ENCODE data around the gene ST8SIA6.
A peak's percentile ranks its signal among the peaks of the same experiment; 100 is the strongest.

The ST8SIA6 gene

DNA sequence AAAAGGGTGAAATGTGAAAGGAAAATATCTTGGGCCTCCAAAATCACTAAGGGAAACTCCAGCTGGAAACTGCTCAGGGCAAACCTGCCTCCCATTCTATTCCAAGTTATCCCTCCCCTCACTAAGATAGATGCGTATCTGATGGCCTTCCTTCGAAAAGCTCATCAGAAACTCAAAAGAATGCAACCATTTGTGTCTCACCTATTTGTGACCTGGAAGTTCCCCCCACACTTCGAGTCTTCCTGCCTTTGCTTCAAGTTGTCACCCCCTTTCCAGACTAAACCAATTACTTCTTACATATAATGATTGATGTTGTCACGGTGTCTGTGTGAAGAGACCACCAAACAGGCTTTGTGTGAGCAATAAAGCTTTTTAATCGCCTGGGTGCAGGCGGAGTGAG is 69.3 kb downstream of the ST8SIA6 start:
- no peak for DNase-seq (ENCODE audit: low read depth)

DNA sequence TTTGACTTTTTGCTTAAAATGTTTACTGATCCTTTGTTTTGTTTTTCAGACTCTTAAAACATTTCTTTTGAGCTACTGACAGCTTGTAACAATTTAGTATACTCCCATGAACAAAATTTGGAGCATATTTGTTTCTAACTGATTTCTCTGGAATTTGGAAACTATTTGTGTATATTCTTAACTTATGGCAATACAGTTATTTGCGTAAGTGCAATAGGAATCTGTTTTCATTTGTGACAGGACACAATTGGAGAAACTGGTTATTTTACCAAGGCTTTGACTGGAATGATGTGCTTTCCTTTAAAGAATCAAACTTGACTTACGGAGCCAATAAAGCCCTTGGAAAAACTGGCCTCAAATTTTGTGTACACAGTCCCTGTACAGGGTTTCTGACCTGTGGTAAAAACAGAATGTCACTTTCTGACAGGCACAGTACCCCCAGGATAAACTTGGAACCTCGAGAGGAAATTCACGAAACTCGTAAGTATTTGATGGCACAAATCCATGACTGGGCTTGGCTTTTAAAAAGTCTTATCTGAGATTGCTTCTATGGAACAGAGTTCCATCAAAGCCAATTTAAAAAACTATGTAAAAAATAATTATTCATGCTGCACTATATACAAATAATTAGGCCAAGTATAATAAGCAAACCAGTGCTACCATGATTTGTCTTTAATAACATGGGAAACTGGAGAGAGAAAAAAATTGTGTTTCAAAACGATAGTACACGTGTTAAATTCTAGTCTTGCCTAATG is 70.4 kb downstream of the ST8SIA6 start:
- DNase-seq (ENCODE audit: low read depth) = no peak

GRCh38 chr10:17381502-17382142 is 72.8 kb downstream of the ST8SIA6 start:
- DNase-seq (ENCODE audit: low read depth) = no peak

DNA sequence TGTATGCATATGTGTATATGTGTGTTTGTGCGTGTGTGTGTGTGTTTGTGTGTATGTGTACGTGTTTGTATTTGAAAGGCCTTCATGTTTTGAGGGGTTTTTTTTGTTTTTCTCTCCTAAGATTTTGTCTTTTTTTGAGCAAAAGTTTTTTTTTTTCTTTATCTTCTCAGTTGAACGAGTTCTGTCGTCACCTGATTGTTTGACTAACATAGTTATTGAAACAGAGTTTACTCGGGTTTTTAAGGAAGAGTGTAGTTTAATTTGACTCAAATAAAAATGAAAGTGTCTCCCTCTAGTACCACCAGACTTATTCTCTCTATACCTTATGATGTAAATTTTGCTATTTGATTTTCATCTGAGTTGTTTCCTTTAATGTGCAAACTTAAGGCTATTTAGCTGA is 73.5 kb downstream of the ST8SIA6 start:
- no peak for DNase-seq (ENCODE audit: low read depth)

- no peak for DNase-seq (ENCODE audit: low read depth)
Observed at GRCh38 chr10:17380016-17380415, 74.4 kb downstream of the ST8SIA6 start.

DNA sequence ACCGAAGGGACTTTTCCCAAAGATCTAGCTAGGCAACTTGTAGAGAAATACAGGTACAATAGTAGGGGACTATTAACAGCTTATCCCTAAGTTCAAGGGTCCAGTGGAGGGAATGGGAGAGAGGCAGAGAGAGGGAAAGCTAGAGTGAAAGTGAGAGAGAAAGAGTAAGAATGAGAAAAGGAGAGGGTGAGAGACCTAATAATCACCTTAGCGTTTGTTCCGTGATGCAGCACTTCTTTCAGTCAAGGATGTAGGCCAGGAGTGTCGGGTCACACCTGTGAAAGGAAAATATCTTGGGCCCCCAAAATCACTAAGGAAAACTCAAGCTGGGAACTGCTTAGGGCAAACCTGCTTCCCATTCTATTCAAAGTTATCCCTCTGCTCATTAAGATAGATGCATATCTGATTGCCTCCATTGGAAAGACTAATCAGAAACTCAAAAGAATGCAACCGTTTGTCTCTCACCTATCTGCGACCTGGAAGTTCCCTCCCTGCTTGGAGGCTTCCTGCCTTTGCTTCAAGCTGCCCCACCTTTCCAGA is 75.2 kb downstream of the ST8SIA6 start:
- DNase-seq (ENCODE audit: low read depth) = no peak

- no peak for DNase-seq (ENCODE audit: low read depth)
Observed at GRCh38 chr10:17375936-17376584, 78.3 kb downstream of the ST8SIA6 start.

- DNase-seq (ENCODE audit: low read depth) = no peak
Observed at GRCh38 chr10:17368708-17369272, 85.6 kb downstream of the ST8SIA6 start.

DNA sequence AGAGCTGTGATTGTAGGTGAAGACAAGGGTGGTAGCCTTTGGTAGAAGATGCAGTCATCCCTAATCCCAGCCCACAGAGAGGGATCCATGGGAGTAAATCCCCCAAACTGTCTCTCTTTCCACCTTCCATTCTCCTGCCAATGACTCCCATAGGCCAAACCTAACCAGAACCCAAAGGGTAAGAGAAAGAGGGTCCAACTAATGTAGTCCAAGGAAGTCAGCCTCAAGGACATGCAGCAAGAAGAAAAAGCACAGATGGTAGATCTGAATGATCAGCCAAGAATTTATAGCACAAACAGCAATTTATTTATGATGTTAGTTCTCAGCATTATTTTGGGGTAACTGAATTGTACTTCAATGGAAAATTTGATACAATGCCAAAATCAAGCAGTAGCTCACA is 87.7 kb downstream of the ST8SIA6 start:
- no peak for DNase-seq (ENCODE audit: low read depth)

- no peak for DNase-seq (ENCODE audit: low read depth)
Observed at GRCh38 chr10:17365402-17365801, 89.0 kb downstream of the ST8SIA6 start.

- DNase-seq (ENCODE audit: low read depth) = no peak
Observed at GRCh38 chr10:17358461-17358860, 95.9 kb downstream of the ST8SIA6 start.

GRCh38 chr10:17357781-17358180 is 96.6 kb downstream of the ST8SIA6 start:
- no peak for DNase-seq (ENCODE audit: low read depth)

DNA sequence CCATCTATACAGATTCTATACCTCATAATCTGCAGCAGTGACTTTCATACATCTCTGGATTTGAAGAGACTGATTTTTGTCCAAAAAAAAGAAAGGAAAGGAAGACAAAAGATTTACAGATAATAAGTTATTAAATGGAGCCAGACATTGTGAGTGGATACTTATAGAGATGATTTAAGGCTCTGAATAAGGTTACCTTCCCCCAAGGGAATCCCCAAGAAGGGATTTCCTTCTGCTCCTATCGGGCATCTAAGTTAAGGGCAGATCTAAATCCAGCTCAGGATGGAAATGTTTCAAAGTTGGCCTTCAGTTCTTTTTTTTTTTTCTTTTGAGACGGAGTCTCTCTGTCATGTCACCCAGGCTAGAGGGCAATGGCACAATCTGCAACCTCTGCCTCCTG is 97.6 kb downstream of the ST8SIA6 start:
- DNase-seq (ENCODE audit: low read depth) = no peak

DNA sequence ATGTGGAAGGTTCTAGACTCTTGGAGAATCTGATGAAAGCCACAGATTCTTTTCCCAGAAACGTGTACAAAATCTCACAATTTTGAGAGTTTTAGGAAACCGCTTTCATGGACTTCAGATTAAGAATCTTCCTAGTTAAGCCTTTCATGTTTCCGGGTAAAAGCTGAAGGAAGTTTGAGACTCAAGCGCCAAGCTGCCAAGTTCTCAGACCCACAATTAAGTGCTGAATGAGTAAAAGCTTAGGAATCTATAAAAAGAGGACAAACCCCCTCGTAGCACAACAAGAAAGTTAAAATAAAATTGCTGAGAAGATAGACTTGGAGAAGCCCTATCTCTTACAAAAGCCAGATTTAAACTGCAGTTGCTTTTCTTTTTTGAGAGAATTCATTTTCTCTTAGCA is 99.6 kb downstream of the ST8SIA6 start:
- DNase-seq (ENCODE audit: low read depth) = no peak

DNA sequence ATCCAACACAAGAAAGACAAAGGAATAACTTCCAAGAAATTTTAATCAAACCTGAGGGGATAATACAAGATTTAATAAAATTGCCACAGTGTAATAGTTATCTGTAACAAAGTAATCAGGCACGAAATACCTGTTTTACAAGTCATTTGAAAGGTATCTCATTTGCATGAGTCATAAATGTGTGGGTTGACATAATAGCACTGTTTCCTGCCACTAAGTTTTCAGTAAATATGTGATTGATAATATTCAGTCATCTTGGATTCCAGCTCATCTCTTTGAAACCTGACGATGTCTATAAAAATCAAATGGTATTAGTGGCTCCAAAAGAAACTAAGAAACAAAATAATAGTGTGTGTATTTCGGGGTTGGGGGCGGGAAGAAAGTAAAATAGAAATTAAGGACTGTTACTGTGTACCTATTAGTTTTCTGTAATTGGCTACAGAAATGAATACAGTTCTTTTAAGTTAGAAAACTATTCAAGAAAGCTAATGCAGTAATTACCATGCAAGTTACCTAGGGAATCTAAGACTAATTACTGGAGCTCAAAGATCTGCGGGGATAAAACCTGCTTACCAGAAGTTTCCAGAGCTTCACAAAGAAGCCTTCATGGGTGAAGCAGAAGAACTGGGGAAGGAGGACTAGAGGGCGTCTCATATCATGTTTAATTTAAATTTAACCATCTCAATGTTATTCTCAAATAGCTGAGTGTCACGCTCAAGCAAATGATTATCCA is 100.7 kb downstream of the ST8SIA6 start:
- no peak for DNase-seq (ENCODE audit: low read depth)

GRCh38 chr10:17352583-17352982 is 101.8 kb downstream of the ST8SIA6 start:
- no peak for DNase-seq (ENCODE audit: low read depth)

- no peak for DNase-seq (ENCODE audit: low read depth)
Observed at GRCh38 chr10:17351506-17351905, 102.9 kb downstream of the ST8SIA6 start.

GRCh38 chr10:17349717-17350116 is 104.7 kb downstream of the ST8SIA6 start:
- no peak for DNase-seq (ENCODE audit: low read depth)

- DNase-seq (ENCODE audit: low read depth) = peak; percentile 55
Observed at GRCh38 chr10:17348501-17349349, 105.7 kb downstream of the ST8SIA6 start.

- DNase-seq (ENCODE audit: low read depth) = no peak
Observed at GRCh38 chr10:17348011-17348500, 106.3 kb downstream of the ST8SIA6 start.

GRCh38 chr10:17344206-17344605 is 110.2 kb downstream of the ST8SIA6 start:
- DNase-seq (ENCODE audit: low read depth) = no peak

Measured in fibroblast of the conjunctiva (primary cell).